Esophagus muscularis mucosa (tissue), 3 donors: ENCODE data around the gene BLCAP.

Experiments used
- CTCF ChIP-seq, 3 experiments: fragments of 200-600 bp in 2 of 3; fragments of 450-650 bp in 1 of 3; sonication (generic) in 2 of 3; IDR thresholded peaks; one replicate each; pipeline ENCODE4 v1.5.1; 2017 to 2019; ENCODE audit warnings: antibody characterized with exemption in 3 of 3, mild to moderate bottlenecking in 2 of 3, moderate library complexity in 1 of 3
- POLR2A ChIP-seq: fragments of 450-650 bp; IDR thresholded peaks from one replicate; pipeline ENCODE4 v1.6.1; 2017; ENCODE audit warnings: antibody characterized with exemption, moderate library complexity, mild to moderate bottlenecking, low read depth
- POLR2AphosphoS5 ChIP-seq, 2 donors: sonication (generic); formaldehyde crosslinking; IDR thresholded peaks; one replicate each; pipeline ENCODE4 v1.6.1; 2017; ENCODE audit warnings: antibody characterized with exemption in 2 of 2

- no peak for TF ChIP-seq POLR2A
- no peak for TF ChIP-seq CTCF (IDR thresholded peaks at IDR 0.05)
- no peak for TF ChIP-seq POLR2AphosphoS5 (IDR thresholded peaks at IDR 0.05)
Measured at GRCh38 chr20:37559312-37560027, 31.8 kb upstream of the BLCAP start.
